ENCODE data around the gene SLC25A31.

The SLC25A31 gene

GRCh38 chr4:127783026-127783769 lies 53.0 kb downstream of the SLC25A31 start:
- FAIRE-seq (peak; percentile 73), DNase-seq (ENCODE audit: insufficient read length, low spot score) (peak; percentile 20)
- TF ChIP-seq TAF1 (IDR thresholded peaks at IDR 0.05; ENCODE audit: low read depth, low read length) (no peak), POU2F2 (IDR thresholded peaks at IDR 0.05; ENCODE audit: low read depth, low read length) (no peak), POLR2AphosphoS5 (IDR thresholded peaks at IDR 0.05; ENCODE audit: low read depth, low read length) (0 out of 2 replicates have a peak, but pooled peaks have one; percentile 2), POLR2A (IDR thresholded peaks at IDR 0.05; ENCODE audit: low read depth, low read length) (peak; percentile 52), SPI1 (IDR thresholded peaks at IDR 0.05; ENCODE audit: low read depth, low read length) (no peak), PAX5 (IDR thresholded peaks at IDR 0.05; ENCODE audit: insufficient read depth, low read length, severe bottlenecking) (no peak)

DNA sequence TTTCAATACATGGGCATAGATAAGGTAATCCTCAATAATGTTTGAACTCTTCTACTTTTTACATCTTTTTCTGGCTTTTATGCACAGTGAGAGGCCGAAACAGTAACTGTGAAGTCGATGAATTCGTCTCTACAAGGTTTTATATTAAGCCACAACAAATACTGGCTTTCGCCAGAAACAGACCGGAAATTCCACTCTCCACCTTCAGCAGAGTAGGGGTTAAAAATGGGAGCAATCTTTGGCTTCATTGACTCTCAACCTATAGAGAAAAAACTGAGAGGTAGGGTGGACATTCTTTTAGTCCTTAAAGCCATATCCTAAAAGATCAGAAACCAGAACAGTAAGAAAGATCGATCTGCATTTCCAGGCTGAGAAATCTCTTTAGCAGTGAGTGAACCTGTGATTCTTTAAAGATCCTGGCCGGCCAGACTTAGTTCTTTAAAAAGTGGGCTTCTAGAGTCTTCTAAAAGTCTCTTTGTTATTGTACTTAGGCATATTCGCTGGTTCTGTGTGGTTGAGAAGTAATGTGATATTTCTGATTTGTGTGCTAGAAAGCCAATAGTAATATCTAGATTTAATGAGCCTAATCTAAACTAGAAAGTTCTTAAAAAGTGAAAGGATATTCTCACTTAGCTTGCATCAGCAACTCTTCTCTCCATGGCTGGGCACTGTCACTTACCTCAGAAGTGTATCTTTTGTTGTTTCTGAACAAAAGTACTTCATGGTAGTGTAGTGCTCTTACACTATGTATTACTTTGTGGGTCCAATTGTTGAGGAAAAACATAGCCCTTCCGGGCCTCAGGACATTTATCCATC lies 54.0 kb downstream of the SLC25A31 start:
- FAIRE-seq, result peak; percentile 78
- TF ChIP-seq POU2F2 (IDR thresholded peaks at IDR 0.05; ENCODE audit: low read depth, low read length), result no peak
- TF ChIP-seq PAX5 (IDR thresholded peaks at IDR 0.05; ENCODE audit: insufficient read depth, low read length, severe bottlenecking), result no peak
- no peak for TF ChIP-seq SPI1 (IDR thresholded peaks at IDR 0.05; ENCODE audit: low read depth, low read length)
- no peak for TF ChIP-seq POLR2AphosphoS5 (IDR thresholded peaks at IDR 0.05; ENCODE audit: low read depth, low read length)
- no peak for TF ChIP-seq POLR2A (IDR thresholded peaks at IDR 0.05; ENCODE audit: low read depth, low read length)
- TF ChIP-seq TAF1 (IDR thresholded peaks at IDR 0.05; ENCODE audit: low read depth, low read length), result no peak
- DNase-seq (ENCODE audit: insufficient read length, low spot score), result no peak

GRCh38 chr4:127788517-127788916 lies 58.3 kb downstream of the SLC25A31 start:
- FAIRE-seq (peak; percentile 65), DNase-seq (ENCODE audit: insufficient read length, low spot score) (no peak)
- TF ChIP-seq POLR2AphosphoS5 (IDR thresholded peaks at IDR 0.05; ENCODE audit: low read depth, low read length), result no peak
- no peak for TF ChIP-seq POU2F2 (IDR thresholded peaks at IDR 0.05; ENCODE audit: low read depth, low read length)
- no peak for TF ChIP-seq TAF1 (IDR thresholded peaks at IDR 0.05; ENCODE audit: low read depth, low read length)
- TF ChIP-seq PAX5 (IDR thresholded peaks at IDR 0.05; ENCODE audit: insufficient read depth, low read length, severe bottlenecking), result no peak
- no peak for TF ChIP-seq POLR2A (IDR thresholded peaks at IDR 0.05; ENCODE audit: low read depth, low read length)
- TF ChIP-seq SPI1 (IDR thresholded peaks at IDR 0.05; ENCODE audit: low read depth, low read length), result no peak

GRCh38 chr4:127791391-127791790 lies 61.2 kb downstream of the SLC25A31 start:
- FAIRE-seq (peak; percentile 51), DNase-seq (ENCODE audit: insufficient read length, low spot score) (no peak)
- no peak for TF ChIP-seq TAF1 (IDR thresholded peaks at IDR 0.05; ENCODE audit: low read depth, low read length)

- FAIRE-seq (no peak), DNase-seq (ENCODE audit: insufficient read length, low spot score) (no peak)
- TF ChIP-seq POLR2A (IDR thresholded peaks at IDR 0.05; ENCODE audit: low read depth, low read length) (no peak), POU2F2 (IDR thresholded peaks at IDR 0.05; ENCODE audit: low read depth, low read length) (no peak), POLR2AphosphoS5 (IDR thresholded peaks at IDR 0.05; ENCODE audit: low read depth, low read length) (no peak), TAF1 (IDR thresholded peaks at IDR 0.05; ENCODE audit: low read depth, low read length) (no peak), SPI1 (IDR thresholded peaks at IDR 0.05; ENCODE audit: low read depth, low read length) (no peak), PAX5 (IDR thresholded peaks at IDR 0.05; ENCODE audit: insufficient read depth, low read length, severe bottlenecking) (no peak)
These were observed 63.3 kb downstream of the SLC25A31 start for GRCh38 chr4:127793528-127793927.

DNA sequence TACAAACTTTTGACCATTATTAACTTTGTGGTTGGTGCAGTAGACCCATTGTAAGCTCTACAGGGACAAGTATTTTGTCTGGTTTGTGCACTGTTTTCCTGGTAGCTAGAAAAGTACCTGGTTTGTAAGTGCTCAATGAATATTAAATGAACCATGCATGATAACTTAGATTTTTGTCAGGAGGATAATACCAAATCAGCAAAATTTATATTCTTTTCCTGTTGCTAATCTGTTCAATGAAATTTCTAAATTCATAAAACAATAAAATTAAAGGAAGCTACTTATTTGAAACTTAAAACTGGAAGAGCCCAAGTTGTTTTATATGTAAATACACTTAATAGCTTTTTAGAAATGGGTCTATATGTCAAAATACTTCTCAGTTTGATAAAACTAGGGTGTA lies 69.5 kb downstream of the SLC25A31 start:
- FAIRE-seq (no peak), DNase-seq (ENCODE audit: insufficient read length, low spot score) (no peak)
- TF ChIP-seq TAF1 (IDR thresholded peaks at IDR 0.05; ENCODE audit: low read depth, low read length), result no peak
- no peak for TF ChIP-seq POU2F2 (IDR thresholded peaks at IDR 0.05; ENCODE audit: low read depth, low read length)
- TF ChIP-seq SPI1 (IDR thresholded peaks at IDR 0.05; ENCODE audit: low read depth, low read length), result no peak
- TF ChIP-seq POLR2AphosphoS5 (IDR thresholded peaks at IDR 0.05; ENCODE audit: low read depth, low read length), result no peak
- TF ChIP-seq PAX5 (IDR thresholded peaks at IDR 0.05; ENCODE audit: insufficient read depth, low read length, severe bottlenecking), result no peak
- no peak for TF ChIP-seq POLR2A (IDR thresholded peaks at IDR 0.05; ENCODE audit: low read depth, low read length)

GRCh38 chr4:127809173-127809800 lies 79.1 kb downstream of the SLC25A31 start:
- TF ChIP-seq POLR2AphosphoS5 (IDR thresholded peaks at IDR 0.05; ENCODE audit: low read depth, low read length), result no peak
- TF ChIP-seq TAF1 (IDR thresholded peaks at IDR 0.05; ENCODE audit: low read depth, low read length), result no peak
- no peak for TF ChIP-seq PAX5 (IDR thresholded peaks at IDR 0.05; ENCODE audit: insufficient read depth, low read length, severe bottlenecking)
- TF ChIP-seq SPI1 (IDR thresholded peaks at IDR 0.05; ENCODE audit: low read depth, low read length), result no peak
- no peak for TF ChIP-seq POU2F2 (IDR thresholded peaks at IDR 0.05; ENCODE audit: low read depth, low read length)
- TF ChIP-seq POLR2A (IDR thresholded peaks at IDR 0.05; ENCODE audit: low read depth, low read length), result no peak
- FAIRE-seq (no peak), DNase-seq (ENCODE audit: insufficient read length, low spot score) (no peak)

DNA sequence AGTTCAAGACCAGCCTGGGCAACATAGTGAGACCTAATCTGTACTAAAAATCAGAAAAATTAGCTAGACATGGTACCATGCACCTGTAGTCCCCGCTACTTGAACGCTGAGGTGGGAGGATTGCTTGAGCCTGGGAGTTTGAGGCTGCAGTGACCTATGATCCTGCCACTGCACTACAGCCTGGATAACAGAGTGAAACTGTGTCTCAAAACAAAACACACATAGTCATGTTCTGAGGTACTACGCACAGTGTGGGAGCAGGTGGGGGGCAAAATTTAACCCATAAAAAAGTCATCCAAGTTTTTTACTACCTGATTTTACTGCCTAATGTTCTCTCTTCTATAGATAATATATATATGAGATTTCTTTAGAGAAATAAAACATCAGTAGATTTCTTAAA lies 80.4 kb downstream of the SLC25A31 start:
- TF ChIP-seq TAF1 (IDR thresholded peaks at IDR 0.05; ENCODE audit: low read depth, low read length), result no peak
- no peak for TF ChIP-seq SPI1 (IDR thresholded peaks at IDR 0.05; ENCODE audit: low read depth, low read length)
- no peak for TF ChIP-seq POLR2AphosphoS5 (IDR thresholded peaks at IDR 0.05; ENCODE audit: low read depth, low read length)
- no peak for TF ChIP-seq PAX5 (IDR thresholded peaks at IDR 0.05; ENCODE audit: insufficient read depth, low read length, severe bottlenecking)
- TF ChIP-seq POLR2A (IDR thresholded peaks at IDR 0.05; ENCODE audit: low read depth, low read length), result no peak
- TF ChIP-seq POU2F2 (IDR thresholded peaks at IDR 0.05; ENCODE audit: low read depth, low read length), result no peak

DNA sequence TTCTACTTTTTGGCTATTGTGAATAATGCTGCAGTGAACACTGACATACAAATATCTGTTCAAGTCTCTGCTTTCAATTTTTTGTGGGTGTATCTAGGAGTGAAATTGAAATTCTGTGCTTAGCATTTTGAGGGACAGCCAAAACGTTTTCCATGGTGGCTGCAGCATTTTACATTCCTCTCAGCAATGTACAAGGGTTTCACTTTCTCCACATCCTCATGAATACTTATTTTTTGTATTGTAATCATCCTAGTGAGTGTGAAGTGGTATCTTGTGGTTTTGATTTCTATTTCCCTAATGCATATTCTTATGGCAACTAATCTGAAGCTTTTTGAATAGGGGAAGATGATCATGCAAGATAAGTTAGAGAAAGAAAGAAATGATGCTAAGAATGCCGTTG lies 92.2 kb downstream of the SLC25A31 start:
- FAIRE-seq (no peak), DNase-seq (ENCODE audit: insufficient read length, low spot score) (no peak)
- no peak for TF ChIP-seq POLR2AphosphoS5 (IDR thresholded peaks at IDR 0.05; ENCODE audit: low read depth, low read length)
- no peak for TF ChIP-seq PAX5 (IDR thresholded peaks at IDR 0.05; ENCODE audit: insufficient read depth, low read length, severe bottlenecking)
- no peak for TF ChIP-seq POU2F2 (IDR thresholded peaks at IDR 0.05; ENCODE audit: low read depth, low read length)
- no peak for TF ChIP-seq TAF1 (IDR thresholded peaks at IDR 0.05; ENCODE audit: low read depth, low read length)
- TF ChIP-seq POLR2A (IDR thresholded peaks at IDR 0.05; ENCODE audit: low read depth, low read length), result no peak
- no peak for TF ChIP-seq SPI1 (IDR thresholded peaks at IDR 0.05; ENCODE audit: low read depth, low read length)

More for the DNA sequence above, 80.4 kb downstream of the SLC25A31 start:
- no peak for FAIRE-seq
- no peak for DNase-seq (ENCODE audit: insufficient read length, low spot score)

All from GM12891 (cell line).